HG03342 (cell line): ENCODE data around the gene ATG101.

Experiments
- ATAC-seq: cut with Tn5 transposase; IDR thresholded peaks from one replicate; pipeline ENCODE4 v1.9.1; 2021; ENCODE audit warnings: mild to moderate bottlenecking, moderate library complexity; ENCODE audit not compliant: unreplicated experiment

The ATG101 gene

DNA sequence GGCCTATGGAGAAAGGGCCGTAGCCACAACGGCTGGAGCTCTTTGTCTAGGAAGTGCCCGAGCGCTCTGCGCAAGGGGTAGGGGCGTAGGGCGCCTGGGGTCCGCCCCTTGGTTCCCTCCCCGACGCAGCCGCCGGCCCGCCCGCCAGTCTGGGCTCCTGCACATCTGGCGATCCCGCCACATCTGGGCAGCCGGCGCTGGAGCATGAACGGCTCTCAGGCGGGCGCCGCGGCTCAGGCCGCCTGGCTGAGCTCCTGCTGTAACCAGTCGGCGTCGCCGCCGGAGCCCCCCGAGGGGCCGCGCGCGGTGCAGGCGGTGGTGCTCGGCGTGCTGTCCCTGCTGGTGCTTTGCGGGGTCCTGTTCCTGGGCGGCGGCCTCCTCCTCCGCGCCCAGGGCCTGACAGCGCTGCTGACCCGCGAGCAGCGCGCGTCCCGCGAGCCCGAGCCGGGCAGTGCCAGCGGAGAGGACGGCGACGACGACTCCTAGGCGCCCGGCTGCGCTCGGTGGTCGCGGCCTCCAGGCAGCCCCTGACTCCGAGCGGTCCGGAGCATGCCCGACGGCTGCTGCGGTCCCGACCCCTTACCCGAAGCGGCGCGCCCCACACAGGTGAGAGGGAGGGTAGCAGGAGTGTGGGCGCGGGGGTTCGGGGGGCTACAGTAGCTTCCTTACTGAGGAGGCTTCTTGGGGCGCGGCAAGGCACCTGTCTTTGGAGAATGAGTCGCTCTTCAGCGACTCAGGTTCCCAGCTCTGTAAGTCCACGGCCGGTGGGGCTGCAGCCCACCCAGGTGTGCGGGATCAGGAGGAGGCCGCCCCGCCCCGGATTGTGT is 10.0 kb downstream of the ATG101 start, which contains the start of gene SMIM41:
TSS of gene SMIM41 (plus strand) at position 129 of the 827 bp plus-strand sequence. CDS start at position 205, 76 bp downstream.
- ATAC-seq = no peak

DNA sequence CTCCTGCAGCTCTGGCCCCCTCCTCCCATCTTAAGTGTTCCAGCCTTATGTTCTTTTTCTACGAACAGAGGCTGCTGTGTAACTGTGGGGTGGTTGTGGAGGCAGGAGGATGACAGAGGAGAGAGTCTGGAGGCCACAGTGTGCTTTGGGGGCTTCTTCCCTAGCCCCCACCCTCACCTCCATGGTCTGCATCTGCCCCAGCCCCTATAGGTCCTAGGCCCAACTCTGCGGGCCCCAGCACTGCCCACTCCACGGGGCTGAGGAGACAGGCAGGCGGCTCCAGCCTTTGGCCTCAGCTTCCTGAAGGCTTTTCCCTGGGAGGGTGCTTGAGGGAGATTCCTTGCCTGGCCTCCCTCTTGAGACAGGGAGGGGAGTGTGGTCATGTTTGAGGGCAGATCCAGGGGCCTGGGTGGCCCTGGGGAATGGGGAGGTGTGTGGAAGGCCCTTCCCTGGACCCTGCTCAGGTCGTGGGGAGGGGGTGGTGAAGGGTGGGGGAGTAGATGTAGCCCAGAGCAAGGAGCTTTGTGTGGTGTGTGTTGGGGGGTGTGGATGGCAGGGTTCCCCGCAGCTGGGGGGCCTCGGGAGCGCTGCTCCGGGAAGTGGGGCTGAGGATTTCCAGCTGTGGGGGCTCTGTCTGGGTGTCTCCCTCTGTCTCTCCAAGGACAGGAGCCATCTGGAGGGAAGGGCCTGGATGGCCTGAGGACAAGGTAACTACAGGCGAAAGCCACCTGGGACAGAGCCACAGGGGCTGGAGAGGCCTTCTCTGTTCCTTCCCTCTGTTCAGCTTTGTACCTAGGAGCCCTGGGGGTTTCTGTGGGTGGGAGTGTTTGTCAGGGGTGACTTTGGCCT is 10.8 kb downstream of the ATG101 start:
- ATAC-seq = no peak

- peak; percentile 74 for ATAC-seq
Observed at GRCh38 chr12:52081263-52081733, 11.5 kb downstream of the ATG101 start.

- ATAC-seq = no peak
Observed at GRCh38 chr12:52082026-52082668, 12.4 kb downstream of the ATG101 start.

- no peak for ATAC-seq
Observed at GRCh38 chr12:52082669-52082987, 12.8 kb downstream of the ATG101 start.

DNA sequence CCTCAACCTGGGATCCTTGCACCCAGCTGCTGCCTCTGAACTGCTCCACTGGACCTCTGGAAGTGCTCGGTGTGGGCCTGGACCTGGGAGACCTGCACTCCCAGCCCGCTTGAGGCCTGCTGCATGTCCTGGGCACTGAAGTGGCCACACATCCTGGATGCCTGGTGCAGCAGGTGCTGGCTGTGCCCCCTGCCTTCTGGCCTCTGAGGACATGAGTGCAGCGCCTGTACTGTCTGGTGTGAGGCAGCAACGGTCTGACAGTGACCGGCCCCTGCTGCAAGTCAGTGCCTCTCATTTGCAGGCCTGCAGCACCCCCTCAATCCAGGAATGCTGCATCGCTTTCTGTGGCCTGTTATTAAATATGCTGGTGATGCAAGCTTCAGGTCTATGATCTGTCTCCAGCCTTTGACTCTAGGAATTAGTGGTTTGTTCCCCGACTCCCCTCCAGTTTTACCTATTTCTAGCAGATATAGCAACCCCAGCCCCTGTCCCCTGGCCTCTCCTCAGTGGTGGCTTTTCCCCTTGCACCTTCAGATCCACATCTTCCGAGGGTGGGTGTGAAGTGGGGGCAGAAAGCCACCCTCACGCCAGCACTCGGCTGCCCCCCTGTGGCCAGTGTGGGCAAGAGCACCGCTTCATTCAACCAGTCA is 13.3 kb downstream of the ATG101 start:
- no peak for ATAC-seq

- ATAC-seq = no peak
Observed at GRCh38 chr12:52083638-52083996, 13.8 kb downstream of the ATG101 start.

DNA sequence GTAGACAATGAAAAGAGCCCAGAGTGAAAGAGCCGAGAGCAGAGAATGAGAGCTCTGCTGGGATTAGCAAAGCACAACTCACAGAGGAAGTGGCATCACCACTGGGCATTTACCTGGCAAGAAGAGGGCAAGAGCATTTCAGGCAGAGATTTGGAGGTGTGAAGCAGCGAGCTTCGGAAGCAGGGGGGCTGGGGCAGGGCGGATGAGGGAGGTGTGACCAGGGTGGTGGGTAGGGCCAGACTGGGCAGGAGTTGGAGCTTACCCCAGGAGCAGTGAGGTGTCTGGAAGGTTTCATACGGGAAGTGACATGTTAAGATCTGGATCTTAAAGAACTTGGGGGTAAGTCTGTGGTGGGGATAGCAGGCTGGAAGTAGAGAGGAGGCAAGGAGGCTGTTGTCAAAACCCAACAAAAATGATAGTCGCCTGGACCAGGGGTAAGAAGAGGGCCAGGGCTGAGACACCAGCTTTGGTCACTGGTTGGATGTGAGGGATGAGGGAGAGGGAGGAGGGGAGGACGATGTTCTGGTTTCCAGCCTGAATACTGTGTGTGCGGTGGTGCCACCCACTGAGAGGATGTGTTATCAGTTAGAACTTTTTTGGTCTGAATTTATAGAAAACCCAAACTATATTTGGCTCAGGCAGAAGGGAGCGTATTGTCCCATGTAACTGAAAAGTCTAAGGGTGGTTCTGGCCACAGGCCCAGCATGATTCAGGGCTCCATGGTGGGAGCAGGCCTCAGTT is 14.9 kb downstream of the ATG101 start:
- ATAC-seq = no peak

DNA sequence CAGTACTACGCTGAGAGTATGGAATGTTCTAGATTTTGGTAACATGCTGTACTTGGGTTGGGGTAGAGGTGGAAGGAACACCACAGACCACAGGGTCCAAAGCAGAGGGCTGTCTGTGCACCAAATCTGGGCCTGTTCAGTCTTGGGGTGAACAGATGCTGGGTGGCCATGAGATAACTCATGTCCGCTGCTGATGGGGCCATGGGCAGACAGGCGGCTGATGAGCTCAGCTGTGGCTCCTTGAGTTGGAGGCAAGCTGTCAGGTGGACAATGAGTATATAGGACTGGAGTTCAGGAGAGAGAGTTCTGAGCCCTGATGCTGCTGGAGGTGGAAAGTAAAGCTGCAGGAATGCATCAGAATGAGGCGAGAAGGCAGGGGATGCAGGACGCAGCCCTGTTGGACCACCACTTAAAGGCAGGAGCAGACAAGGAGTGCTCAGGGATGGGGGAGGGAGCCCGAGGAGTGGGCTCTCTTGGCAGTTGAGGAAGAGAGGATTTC is 16.0 kb downstream of the ATG101 start:
- ATAC-seq = no peak

DNA sequence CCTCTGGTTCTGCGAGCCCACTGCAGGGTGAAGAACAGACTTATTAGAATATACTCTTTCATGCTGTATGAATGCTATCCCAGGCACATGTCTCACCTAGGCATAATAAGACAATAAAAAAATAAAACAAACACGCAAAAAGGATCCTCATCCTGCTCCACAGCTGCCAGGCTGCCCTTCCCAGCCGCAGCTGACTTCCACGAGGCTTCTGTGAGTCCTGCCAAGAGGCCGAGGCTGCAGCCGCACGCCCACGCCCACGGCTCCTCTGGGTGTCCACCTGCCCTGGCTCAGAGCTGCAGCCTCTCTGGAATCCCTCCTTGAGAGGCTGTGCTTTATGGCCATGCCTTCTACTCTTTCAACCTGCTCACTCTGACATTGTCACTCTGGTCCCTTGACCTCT is 16.6 kb downstream of the ATG101 start:
- ATAC-seq = no peak

DNA sequence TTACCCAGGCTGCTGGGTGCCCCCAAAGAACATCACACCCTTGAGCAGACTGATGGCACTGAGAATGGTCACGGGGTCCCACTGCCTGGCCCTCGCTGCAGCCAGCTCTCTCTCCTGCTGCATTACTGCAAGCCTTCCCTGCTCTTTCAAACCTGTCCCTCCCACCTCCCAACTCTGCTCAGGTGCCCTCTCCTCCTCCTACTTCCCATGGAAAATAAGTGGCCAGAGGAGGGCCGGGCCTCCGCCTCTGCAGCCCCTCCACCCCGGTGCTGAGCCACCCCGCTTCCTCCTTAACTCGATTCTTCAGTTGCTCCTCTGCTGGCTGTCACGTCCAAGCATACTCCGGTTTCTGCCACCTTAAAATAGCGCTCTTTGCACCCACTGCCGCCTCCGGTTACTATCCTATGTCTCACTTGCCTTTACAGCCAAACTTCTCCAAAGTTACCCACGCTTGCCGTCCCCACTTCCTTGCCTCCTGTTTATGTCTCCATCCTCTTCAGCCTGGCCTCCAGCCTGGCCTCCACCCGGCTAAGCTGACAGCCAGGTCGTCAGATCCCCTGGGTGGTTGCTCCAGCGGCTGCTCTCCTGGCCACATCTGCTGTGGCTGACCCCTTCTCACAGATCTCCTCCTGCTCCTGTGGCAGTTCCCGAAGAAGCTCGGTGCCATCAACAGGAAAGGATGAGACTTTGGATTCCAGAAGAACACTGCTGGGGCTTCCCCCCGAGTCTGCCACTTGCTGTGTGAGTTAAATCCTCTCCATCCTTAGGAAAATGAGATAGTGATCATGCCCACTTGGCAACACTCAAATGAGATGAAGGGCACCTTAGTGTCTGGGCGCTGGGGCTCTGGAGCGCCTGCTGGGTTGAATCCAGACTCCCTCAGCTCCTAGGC is 17.4 kb downstream of the ATG101 start:
- no peak for ATAC-seq

- peak; percentile 65 for ATAC-seq
Observed at GRCh38 chr12:52087961-52088820, 18.4 kb downstream of the ATG101 start.

- no peak for ATAC-seq
Observed at GRCh38 chr12:52089491-52089890, 19.7 kb downstream of the ATG101 start.

DNA sequence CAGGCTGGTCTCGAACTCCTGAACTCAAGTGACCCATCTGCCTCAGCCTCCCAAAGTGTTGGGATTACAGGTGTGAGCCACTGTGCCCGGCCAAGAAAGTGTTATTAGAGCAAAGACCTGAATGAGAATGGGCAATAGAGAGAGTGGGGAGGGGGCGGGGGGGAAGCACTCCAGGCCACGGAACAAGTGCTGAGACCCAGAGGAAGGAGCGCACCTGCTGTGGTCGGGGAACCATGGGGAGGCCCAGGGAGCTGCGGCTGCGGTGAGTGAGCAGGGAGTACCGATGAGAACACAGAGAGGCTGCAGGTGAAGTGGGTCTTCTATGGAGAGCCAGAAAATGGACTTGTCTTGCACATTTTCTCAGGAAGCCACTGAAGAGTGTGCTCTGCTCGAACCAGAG is 20.5 kb downstream of the ATG101 start:
- ATAC-seq = no peak

DNA sequence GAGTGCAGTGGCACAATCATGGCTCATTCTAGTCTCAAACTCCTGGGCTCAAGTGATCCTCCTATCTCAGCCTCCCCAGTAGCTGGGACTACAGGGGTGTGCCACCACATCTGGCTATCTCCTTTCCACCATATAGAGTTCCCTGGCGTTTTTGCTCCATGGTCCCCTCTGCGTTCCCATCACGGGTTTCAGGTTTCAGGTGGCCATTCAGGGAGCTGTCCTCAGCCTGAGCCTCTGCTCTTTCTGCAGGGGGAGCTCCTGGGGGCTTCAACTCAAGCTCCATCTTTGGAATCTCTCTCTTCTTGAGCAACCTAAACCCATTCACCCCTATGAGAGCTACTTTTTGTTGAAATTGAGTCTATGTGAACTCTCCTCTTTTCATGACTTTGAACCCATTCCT is 21.3 kb downstream of the ATG101 start:
- ATAC-seq = no peak

DNA sequence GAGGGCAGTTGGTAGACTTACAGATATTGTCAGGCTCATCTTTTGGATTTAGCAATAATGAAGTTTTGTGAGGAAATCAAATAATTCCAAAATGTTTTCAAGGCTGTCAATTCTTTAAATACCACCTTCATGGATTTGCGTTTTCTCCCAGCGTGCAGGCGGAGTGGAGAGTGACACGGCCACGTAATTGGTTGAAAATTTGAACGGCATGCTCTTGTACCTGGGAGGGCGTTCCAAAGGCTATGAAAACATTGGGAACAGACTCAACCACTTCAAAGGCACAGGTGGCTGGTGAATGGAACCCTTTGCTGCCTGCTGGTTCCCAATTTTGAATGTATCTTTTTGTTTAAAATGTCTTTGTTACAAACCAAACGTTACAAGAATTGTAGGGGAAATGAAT is 22.1 kb downstream of the ATG101 start:
- ATAC-seq = no peak

DNA sequence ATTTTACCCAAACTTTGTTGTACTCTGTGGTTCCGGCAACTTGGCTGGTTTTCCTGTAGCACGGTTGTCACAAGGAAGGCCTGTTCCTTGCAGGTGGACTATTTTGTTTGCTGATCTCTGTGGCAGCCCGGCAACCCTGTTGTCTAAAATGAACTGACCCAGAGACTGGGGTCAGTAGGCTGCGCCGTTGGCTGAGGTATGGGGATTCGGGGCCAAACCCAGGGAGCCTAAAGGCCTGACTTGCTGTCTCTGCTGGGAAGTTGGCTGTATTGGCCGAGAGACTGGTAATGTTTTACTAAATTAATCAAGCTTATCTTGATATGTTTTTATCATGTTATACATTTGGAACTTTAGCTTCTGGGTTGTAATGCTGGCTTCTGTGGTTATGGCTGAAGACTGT is 23.6 kb downstream of the ATG101 start:
- ATAC-seq = no peak

DNA sequence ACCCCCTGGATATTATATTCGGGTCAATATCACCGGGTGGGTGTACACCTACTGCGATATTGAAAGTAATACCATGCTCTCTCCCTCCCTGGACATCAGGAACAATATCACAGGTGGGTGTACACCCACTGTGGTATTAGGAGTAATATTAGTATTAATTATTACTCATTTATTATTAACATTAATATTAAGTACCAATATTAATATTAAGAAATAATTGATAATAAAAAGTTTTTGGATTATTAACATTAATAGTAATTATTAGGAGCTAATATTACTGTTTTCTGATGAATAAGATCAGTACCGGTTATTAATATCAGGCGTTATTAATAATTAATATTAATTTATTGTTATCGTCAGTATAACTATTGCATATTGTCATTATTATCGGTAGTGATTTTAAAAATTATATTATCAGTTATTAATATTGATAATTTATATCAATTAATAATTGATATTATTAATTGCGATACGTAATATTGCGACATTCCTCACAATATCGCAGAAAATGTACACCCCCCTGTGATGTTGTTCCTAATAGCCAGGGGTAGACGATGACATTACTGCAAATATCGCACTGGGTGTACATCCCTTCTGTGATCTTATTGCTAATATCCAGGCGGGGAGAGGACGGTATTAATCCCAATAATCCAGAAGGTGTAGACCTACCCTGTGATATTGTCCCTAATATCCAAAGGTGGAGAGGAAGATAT is 26.7 kb downstream of the ATG101 start:
- no peak for ATAC-seq
